22Rv1 (cell line): ENCODE results near the gene CAPN13.
"Not testable (repeated sequence)": the region's sequence is repeated elsewhere in the genome, so short reads cannot be mapped to it uniquely, and the experiment has no call there.

Source experiments
- H3K27ac ChIP-seq: fragments of 450-650 bp; 2 replicates; pipeline ENCODE4 v1.5.1; 2017
- ZFX ChIP-seq: fragments of 450-650 bp; IDR thresholded peaks from 2 replicates; pipeline ENCODE4 v1.6.1; 2017; ENCODE audit warnings: antibody characterized with exemption, borderline replicate concordance
- TF ChIP-seq, protein P1 (sequence below): fragments of 450-650 bp; IDR thresholded peaks from 2 replicates; pipeline ENCODE4 v1.5.1; 2017; ENCODE audit warnings: mild to moderate bottlenecking

The CAPN13 gene

DNA sequence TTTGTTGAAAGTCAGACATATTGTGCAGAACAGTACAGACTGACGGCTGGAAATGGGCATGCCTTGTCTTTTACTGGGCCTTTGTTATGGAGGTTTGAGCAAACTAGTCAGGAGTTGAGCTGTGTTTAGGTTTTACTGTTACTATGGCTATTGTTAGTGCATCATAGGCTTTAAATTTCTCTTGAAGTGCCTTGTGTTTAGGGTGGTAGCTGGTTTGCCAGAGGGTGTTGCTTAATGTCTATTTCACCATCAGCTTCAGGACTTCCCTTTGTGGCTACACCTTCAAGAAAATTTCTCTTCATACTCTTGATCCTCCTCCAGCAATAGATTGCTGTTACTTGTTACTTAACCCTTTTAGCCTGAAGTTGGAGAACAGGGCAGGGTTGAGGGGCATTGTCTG lies 104.6 kb downstream of the CAPN13 start:
- TF ChIP-seq, protein P1, sequence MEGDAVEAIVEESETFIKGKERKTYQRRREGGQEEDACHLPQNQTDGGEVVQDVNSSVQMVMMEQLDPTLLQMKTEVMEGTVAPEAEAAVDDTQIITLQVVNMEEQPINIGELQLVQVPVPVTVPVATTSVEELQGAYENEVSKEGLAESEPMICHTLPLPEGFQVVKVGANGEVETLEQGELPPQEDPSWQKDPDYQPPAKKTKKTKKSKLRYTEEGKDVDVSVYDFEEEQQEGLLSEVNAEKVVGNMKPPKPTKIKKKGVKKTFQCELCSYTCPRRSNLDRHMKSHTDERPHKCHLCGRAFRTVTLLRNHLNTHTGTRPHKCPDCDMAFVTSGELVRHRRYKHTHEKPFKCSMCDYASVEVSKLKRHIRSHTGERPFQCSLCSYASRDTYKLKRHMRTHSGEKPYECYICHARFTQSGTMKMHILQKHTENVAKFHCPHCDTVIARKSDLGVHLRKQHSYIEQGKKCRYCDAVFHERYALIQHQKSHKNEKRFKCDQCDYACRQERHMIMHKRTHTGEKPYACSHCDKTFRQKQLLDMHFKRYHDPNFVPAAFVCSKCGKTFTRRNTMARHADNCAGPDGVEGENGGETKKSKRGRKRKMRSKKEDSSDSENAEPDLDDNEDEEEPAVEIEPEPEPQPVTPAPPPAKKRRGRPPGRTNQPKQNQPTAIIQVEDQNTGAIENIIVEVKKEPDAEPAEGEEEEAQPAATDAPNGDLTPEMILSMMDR = no peak
- no peak for TF ChIP-seq ZFX
- H3K27ac ChIP-seq = no peak overlapping the region

DNA sequence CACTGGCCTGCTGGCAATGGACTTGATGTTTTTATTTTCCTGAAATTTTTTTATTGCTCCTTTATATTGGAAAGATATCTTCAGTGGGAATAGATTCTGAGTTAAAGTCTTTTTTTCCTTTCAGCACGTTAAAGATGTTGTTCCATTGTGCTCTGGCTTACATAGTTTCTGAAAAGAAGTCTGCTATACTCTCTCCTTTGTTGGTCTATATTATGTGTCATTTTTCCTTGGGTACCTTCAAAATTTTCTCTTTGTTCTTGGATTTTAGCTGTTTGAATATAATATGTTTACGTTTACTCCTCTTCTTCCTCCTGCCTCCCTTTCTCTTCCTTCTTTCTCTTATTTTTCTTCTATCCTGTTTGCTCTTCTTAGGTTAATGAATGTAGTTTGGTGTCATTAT lies 105.5 kb downstream of the CAPN13 start:
- no peak for TF ChIP-seq ZFX
- no peak overlapping the region for H3K27ac ChIP-seq

DNA sequence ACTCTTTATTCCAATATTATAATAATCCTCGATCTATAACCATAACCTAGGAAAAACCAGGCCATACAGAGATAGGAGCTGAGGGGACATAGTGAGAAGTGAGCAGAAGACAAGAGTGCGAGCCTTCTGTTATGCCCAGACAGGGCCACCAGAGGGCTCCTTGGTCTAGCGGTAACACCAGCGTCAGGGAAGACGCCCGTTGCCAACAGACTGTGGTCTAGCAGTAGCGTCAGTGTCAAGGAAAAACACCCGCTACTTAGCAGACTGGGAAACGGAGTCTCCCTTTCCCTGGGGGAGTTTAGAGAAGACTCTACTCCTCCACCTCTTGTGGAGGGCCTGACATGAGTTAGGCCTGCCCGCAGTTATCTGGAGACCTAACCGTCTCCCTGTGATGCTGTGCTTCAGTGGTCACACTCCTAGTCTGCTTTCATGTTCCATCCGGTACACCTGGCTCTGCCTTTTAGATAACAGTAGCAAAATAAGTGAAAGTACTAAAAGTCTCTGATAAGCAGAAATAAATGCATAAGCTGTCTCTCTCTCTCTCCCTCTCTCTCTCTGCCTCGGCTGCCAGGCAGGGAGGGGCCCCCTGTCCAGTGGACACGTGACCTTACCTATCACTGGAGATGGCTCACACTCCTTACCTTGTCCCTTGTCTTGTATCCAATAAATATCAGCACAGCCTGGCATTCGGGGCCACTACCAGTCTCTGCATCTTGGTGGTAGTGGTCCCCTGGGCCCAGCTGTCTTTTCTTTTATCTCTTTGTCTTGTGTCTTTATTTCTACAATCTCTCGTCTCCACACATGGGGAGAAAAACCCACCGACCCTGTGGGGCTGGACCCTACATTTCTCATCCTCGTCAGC lies 109.8 kb downstream of the CAPN13 start:
- not testable (repeated sequence) for H3K27ac ChIP-seq
- TF ChIP-seq, protein P1 = peak; percentile 37

DNA sequence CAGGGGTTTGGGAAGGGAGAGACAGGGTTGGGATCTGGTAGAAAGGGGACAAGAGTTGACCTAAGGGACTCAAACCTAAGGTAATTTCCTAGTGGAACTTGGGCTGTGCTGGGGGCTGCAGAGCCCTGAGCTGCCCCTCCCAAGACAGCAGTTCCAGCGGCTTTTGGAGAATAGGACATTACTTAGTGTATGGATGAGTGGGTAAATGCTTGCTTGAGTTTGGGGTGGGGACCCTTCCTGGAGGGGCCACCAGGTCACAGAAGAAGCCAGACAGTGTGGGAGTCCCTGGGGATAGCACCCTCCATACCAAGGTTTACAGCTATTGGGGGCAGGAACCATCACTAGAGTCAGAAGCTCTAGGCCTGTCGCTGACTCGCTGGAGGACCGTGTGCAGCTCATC lies 111.5 kb downstream of the CAPN13 start:
- TF ChIP-seq, protein P1 = no peak
- no peak for TF ChIP-seq ZFX
- H3K27ac ChIP-seq = no peak overlapping the region

DNA sequence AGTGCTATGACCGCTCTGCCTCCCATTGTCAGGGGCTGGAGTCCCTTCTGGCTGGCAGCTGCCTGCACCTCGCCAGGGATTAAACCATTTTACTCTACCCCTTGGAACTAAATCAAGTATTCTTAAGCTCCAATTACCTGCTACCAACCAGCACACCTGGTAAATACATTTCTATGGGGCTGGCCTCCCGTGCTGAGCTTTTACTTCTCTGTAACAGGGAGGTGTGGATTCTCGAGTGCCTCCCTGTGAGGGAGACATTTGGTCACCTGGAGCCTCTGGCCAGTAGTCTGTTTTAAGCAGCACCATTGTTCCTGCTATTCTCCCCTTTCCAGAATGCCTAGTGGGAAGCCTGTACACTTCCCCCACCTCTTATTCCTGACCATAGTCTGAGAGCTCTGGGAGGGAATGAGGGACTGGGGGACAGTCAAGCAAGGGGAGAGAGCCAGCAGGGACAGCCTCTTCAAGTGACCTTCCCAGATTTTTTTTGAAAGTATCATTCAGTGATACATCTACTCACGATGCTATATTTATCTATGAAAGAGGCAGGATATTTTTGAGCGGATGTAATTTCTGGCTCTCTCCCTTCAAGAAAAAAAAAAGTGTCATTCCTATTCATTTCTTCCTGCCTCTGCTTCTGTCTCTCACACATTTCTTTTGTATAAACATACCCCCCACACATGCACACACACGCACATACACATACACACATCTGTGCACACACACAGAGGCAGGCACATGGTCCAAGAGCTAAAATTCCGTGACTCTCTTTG lies 112.8 kb downstream of the CAPN13 start:
- no peak for TF ChIP-seq ZFX
- TF ChIP-seq, protein P1 = no peak
- H3K27ac ChIP-seq = no peak overlapping the region

DNA sequence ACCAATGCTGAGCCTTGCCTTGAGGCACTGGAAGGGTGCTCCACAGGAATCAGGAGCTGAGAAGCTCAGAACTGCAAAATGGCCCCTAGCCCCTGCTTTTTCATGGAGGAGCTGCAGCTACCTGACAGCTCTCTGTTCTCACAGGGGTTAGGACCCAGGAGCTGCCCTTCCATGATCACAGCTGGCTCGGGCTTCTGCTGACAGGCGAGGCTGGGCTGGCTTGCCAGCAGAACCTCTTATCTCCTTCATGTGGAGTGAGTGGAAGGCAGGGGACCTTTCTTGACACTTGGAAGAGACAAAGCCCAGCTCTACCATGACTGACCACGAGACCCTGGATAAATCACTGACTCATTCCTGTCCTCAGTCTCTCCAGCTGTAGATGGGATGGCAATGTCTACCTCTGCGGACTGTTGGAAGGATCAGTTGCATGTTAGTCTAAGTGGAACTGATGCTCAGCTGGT lies 113.4 kb downstream of the CAPN13 start:
- H3K27ac ChIP-seq = no peak overlapping the region
- TF ChIP-seq, protein P1 = no peak
- no peak for TF ChIP-seq ZFX

DNA sequence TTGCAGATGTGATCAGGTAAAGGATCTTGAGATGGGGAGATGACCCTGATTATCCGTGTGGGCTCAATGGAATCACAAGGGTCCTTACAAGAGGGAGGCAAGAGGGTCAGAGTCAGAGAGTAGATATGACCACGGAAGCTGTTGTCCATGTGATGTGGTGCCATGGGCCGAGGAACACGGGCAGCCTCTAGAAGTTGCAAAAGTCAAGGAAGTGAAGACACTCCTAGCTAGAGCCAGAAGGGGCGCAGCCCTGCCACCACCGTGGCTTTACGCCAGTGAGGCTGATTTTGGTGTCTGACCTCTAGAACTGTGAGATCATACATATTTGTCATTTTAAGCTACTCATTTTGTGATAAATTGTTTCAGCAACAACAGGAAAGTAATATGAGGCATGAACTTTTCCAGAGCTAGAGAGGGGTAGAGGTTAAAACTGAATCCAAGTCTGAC lies 114.4 kb downstream of the CAPN13 start:
- TF ChIP-seq, protein P1 = no peak
- no peak for TF ChIP-seq ZFX

More for the DNA sequence above, 114.4 kb downstream of the CAPN13 start:
- H3K27ac ChIP-seq = no peak overlapping the region
